ENCODE results near the gene ADK. TPM values are rescaled to one million over a fixed set of nuclear protein-coding genes. Genes with fewer than 3 reads are reported as not detected.

ADK gene
- total RNA-seq (2021): 133 and 159 TPM in 2 replicates
- percentile 96 among the genes with signal in this experiment for Bru-seq, nascent RNA
- BruChase-seq, experiment 1, labeled RNA remaining after a 2-hour chase: percentile 90 among the genes with signal in this experiment
- percentile 72 among the genes with signal in this experiment for BruChase-seq, experiment 2, labeled RNA remaining after a 6-hour chase
- long read RNA-seq, transcript ADK-202 (11 exons, 2,083 nt): major isoform, 292 of 672 reads
- long read RNA-seq, transcript ADK-201 (11 exons, 1,169 nt): minor isoform, 134 of 672 reads
- long read RNA-seq, transcript ADK-205 (10 exons, 1,866 nt): minor isoform, 22 of 672 reads
- long read RNA-seq, partial matches to known transcripts: 41 of 672 reads
- long read RNA-seq, other reads (novel, unspliced or antisense): 183 of 672 reads

DNA sequence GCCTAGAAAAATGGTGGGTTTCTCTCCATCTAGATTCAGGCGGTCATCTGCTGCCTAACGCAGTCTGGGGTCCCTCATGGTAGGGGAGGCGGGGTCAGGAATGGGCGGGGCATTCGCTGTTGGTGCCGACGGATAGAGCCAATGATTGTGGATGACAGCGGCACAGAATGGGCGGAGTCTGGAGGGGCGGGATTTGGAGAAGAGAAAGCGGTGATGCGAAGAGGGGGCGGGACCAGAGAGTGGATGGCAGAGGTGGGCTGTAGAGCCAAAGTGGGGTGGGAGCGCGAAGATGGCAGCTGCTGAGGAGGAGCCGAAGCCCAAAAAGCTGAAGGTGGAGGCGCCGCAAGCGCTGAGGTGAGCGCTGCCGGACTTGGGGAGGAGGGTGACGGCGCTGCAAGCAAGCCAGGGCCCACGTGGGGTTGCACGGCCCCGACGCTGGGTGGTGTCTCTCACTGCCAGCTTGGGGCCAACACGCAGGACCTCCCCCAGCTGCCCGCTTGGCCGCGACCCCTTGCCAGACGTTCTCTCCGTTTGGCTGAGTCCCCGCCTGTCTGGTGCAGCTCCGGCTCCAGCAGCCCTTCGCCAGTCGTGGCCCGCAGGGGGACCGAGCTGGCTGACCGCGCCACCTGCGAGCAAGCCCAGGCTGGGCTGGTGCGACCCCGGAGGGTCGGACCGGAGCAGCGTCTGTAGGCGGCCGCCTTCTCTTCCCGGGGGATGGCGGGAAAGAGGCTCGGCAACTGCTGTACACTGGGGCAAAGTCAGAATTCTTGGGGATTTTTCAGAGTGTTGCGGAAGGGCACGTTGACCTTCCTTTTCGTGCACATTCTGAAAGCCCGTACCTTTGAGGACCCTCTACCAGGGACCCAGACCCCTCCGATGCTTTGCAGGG is at the start of gene ADK:
TSS of gene ADK (plus strand) at position 232 of the 889 bp plus-strand sequence. CDS start at position 290, 58 bp downstream.
- H3K9me3 ChIP-seq (ENCODE audit: insufficient read depth, low read depth): no peaks in the 10 kb centered on the region
- no peaks in the 10 kb centered on the region for H3K9me2 ChIP-seq (ENCODE audit: insufficient read depth)
- peak within 1 kb of the TSS; percentile 100 for H3K4me2 ChIP-seq
- BruUV-seq (replicated peaks): no TSS peak
- intact Hi-C loops (cut with micrococcal nuclease; ENCODE audit: unreplicated experiment): loop anchor here (1.0 kb wide), 4 partner anchors 25 to 279 kb away; no protein-coding TSS in a partner anchor
- H3F3A ChIP-seq (ENCODE audit: insufficient read depth, low read depth): peaks cover 4% of the 10 kb centered on the region; the same call in 1 of the 2 replicates
- H3K4me1 ChIP-seq (replicated peaks; ENCODE audit: insufficient read depth): peaks cover 26% of the 10 kb centered on the region
- peaks cover 92% of the 10 kb centered on the region for H3K79me2 ChIP-seq (ENCODE audit: low read depth)
- CTCF ChIA-PET: interaction anchor here (0.9 to 1.4 kb wide), 3 partner anchors 27 to 83 kb away, joined by 3 read pairs; no protein-coding TSS in a partner anchor
- H3K27me3 ChIP-seq (ENCODE audit: insufficient read depth, low read depth): no peaks in the 10 kb centered on the region
- peak; percentile 89 to 99 for DNase-seq
- H3K27ac ChIP-seq: peak within 1 kb of the TSS; percentile 70
- TF ChIP-seq, protein P1, sequence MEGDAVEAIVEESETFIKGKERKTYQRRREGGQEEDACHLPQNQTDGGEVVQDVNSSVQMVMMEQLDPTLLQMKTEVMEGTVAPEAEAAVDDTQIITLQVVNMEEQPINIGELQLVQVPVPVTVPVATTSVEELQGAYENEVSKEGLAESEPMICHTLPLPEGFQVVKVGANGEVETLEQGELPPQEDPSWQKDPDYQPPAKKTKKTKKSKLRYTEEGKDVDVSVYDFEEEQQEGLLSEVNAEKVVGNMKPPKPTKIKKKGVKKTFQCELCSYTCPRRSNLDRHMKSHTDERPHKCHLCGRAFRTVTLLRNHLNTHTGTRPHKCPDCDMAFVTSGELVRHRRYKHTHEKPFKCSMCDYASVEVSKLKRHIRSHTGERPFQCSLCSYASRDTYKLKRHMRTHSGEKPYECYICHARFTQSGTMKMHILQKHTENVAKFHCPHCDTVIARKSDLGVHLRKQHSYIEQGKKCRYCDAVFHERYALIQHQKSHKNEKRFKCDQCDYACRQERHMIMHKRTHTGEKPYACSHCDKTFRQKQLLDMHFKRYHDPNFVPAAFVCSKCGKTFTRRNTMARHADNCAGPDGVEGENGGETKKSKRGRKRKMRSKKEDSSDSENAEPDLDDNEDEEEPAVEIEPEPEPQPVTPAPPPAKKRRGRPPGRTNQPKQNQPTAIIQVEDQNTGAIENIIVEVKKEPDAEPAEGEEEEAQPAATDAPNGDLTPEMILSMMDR (conservative IDR thresholded peaks at IDR 0.05): peak; percentile 53; the same call in 1 of the 2 replicates
- no peak for TF ChIP-seq EZH2 (IDR thresholded peaks at IDR 0.05; ENCODE audit: low read depth)
- POLR2A ChIA-PET (ENCODE audit: unreplicated experiment): interaction anchor here (0.5 to 0.9 kb wide), 7 partner anchors 80 to 1178 kb away, joined by 3 to 4 read pairs (median 3); no protein-coding TSS in a partner anchor
- H3K4me3 ChIP-seq: peak within 1 kb of the TSS; percentile 93
- H4K20me1 ChIP-seq (ENCODE audit: insufficient read depth): no peaks in the 10 kb centered on the region
- H2AFZ ChIP-seq: peak within 1 kb of the TSS; percentile 90
- peaks cover under 1% of the 10 kb centered on the region; the same call in 1 of the 2 replicates for H3K36me3 ChIP-seq (ENCODE audit: low read depth)

DNA sequence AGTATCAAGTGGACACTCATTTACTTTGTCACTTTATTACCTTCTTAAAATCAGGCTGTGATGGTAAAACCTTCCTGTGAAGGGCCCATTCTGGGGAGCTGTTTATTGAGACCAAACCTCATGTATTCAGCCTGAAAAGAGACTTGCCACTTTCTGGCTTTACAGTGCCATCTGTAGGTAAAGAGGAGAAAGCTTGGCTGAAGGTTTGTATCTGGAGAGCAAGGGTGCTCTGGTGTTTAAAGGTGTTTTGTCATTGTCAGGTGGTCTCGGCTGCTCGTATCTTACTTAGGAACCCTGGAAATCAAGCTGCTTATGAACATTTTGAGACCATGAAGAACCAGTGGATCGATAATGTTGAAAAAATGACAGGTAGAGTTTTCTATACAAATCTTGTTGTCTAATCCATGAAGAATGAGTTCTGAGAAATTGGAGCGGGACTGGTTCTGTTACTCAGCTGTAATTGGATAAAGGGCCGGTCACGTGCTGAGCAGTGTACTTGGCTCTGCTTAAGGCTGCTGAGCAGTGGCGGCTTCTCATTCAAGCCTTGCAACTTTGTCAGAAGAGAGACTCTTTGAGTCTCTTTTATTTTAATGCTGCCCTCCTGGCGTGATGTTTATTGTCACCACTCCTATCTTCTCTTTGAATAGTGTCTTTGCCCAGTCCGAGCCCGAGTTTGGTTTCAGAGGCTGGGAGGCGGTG is 47.3 kb upstream of the ADK start:
- H3K79me2 ChIP-seq (ENCODE audit: low read depth): no peaks in the 10 kb centered on the region
- H3K9me2 ChIP-seq (ENCODE audit: insufficient read depth): no peaks in the 10 kb centered on the region
- DNase-seq: no peak
- H2AFZ ChIP-seq: no peak overlapping the region
- H4K20me1 ChIP-seq (ENCODE audit: insufficient read depth): no peaks in the 10 kb centered on the region
- TF ChIP-seq, protein P1 (conservative IDR thresholded peaks at IDR 0.05): peak; percentile 74
- TF ChIP-seq EZH2 (IDR thresholded peaks at IDR 0.05; ENCODE audit: low read depth): no peak
- CTCF ChIA-PET: interaction anchor here (1.1 kb wide), 1 partner anchor 218 kb away, joined by 4 read pairs; no protein-coding TSS in a partner anchor
- peaks cover 38% of the 10 kb centered on the region for H3K36me3 ChIP-seq (ENCODE audit: low read depth)
- no peak overlapping the region for H3K4me3 ChIP-seq
- no peaks in the 10 kb centered on the region for H3K27me3 ChIP-seq (ENCODE audit: insufficient read depth, low read depth)
- POLR2A ChIA-PET (ENCODE audit: unreplicated experiment): interaction anchor here (0.6 kb wide), 1 partner anchor 217 kb away, joined by 3 read pairs; no protein-coding TSS in a partner anchor
- no peaks in the 10 kb centered on the region for H3K9me3 ChIP-seq (ENCODE audit: insufficient read depth, low read depth)
- no peak overlapping the region for H3K27ac ChIP-seq
- H3K4me2 ChIP-seq: no peak overlapping the region
- BruUV-seq (replicated peaks): no TSS peak
- H3F3A ChIP-seq (ENCODE audit: insufficient read depth, low read depth): peaks cover 51% of the 10 kb centered on the region
- no peaks in the 10 kb centered on the region for H3K4me1 ChIP-seq (replicated peaks; ENCODE audit: insufficient read depth)
- intact Hi-C loops (cut with micrococcal nuclease; ENCODE audit: unreplicated experiment): loop anchor here (2.0 kb wide), 1 partner anchor 217 kb away; no protein-coding TSS in a partner anchor
